Hematopoietic multipotent progenitor cell treated with erythropoietin and hydrocortisone succinate and interleukin-3 and kit ligand, for 17 days (in vitro differentiated cells): ENCODE data around the gene EIF4G3.
"Not testable (repeated sequence)": the region's sequence is repeated elsewhere in the genome, so short reads cannot be mapped to it uniquely, and the experiment has no call there.

ENCODE experiments used
- DNase-seq: peaks from one replicate; pipeline ENCODE4 v3.0.0-alpha.2; 2015; ENCODE audit warnings: low spot score

Gene EIF4G3

GRCh38 chr1:21100481-21100921 lies 76.2 kb downstream of the EIF4G3 start:
- DNase-seq = no peak

GRCh38 chr1:21099869-21100131 lies 76.9 kb downstream of the EIF4G3 start:
- no peak for DNase-seq

GRCh38 chr1:21099034-21099868 lies 77.4 kb downstream of the EIF4G3 start:
- no peak for DNase-seq

GRCh38 chr1:21098186-21098915 lies 78.3 kb downstream of the EIF4G3 start:
- no peak for DNase-seq

- no peak for DNase-seq
Measured at GRCh38 chr1:21097729-21098128, 79.0 kb downstream of the EIF4G3 start.

- no peak for DNase-seq
Measured at GRCh38 chr1:21095976-21096375, 80.7 kb downstream of the EIF4G3 start.

GRCh38 chr1:21094282-21094681 lies 82.4 kb downstream of the EIF4G3 start:
- DNase-seq = not testable (repeated sequence)

GRCh38 chr1:21093271-21093958 lies 83.3 kb downstream of the EIF4G3 start:
- not testable (repeated sequence) for DNase-seq

- not testable (repeated sequence) for DNase-seq
Measured at GRCh38 chr1:21092545-21092944, 84.2 kb downstream of the EIF4G3 start.

GRCh38 chr1:21091053-21091690 lies 85.5 kb downstream of the EIF4G3 start:
- DNase-seq = not testable (repeated sequence)

GRCh38 chr1:21090463-21090862 lies 86.2 kb downstream of the EIF4G3 start:
- DNase-seq = no peak

- DNase-seq = no peak
Measured at GRCh38 chr1:21089731-21090130, 87.0 kb downstream of the EIF4G3 start.

- DNase-seq = no peak
Measured at GRCh38 chr1:21089299-21089698, 87.4 kb downstream of the EIF4G3 start.

GRCh38 chr1:21084111-21084810 lies 92.4 kb downstream of the EIF4G3 start:
- DNase-seq = no peak

- no peak for DNase-seq
Measured at GRCh38 chr1:21082073-21082472, 94.6 kb downstream of the EIF4G3 start.

- DNase-seq = no peak
Measured at GRCh38 chr1:21077085-21077484, 99.6 kb downstream of the EIF4G3 start.

- DNase-seq = no peak
Measured at GRCh38 chr1:21072721-21073120, 104.0 kb downstream of the EIF4G3 start.

GRCh38 chr1:21069549-21069948 lies 107.1 kb downstream of the EIF4G3 start:
- DNase-seq = no peak

- no peak for DNase-seq
Measured at GRCh38 chr1:21068937-21069336, 107.8 kb downstream of the EIF4G3 start.

- DNase-seq = no peak
Measured at GRCh38 chr1:21067551-21068227, 109.0 kb downstream of the EIF4G3 start.

GRCh38 chr1:21066356-21067012 lies 110.2 kb downstream of the EIF4G3 start:
- no peak for DNase-seq
